ENCODE data around the gene SPG11. TPM values are rescaled to one million over a fixed set of nuclear protein-coding genes. Genes with fewer than 3 reads are reported as not detected.

The SPG11 gene
- total and polyA plus RNA-seq, 9 of the 15 experiments (the other 6 are each of a cell fraction or from before 2014, with no cell fraction given) = 23.3 to 71.2 (median 45.6) TPM

DNA sequence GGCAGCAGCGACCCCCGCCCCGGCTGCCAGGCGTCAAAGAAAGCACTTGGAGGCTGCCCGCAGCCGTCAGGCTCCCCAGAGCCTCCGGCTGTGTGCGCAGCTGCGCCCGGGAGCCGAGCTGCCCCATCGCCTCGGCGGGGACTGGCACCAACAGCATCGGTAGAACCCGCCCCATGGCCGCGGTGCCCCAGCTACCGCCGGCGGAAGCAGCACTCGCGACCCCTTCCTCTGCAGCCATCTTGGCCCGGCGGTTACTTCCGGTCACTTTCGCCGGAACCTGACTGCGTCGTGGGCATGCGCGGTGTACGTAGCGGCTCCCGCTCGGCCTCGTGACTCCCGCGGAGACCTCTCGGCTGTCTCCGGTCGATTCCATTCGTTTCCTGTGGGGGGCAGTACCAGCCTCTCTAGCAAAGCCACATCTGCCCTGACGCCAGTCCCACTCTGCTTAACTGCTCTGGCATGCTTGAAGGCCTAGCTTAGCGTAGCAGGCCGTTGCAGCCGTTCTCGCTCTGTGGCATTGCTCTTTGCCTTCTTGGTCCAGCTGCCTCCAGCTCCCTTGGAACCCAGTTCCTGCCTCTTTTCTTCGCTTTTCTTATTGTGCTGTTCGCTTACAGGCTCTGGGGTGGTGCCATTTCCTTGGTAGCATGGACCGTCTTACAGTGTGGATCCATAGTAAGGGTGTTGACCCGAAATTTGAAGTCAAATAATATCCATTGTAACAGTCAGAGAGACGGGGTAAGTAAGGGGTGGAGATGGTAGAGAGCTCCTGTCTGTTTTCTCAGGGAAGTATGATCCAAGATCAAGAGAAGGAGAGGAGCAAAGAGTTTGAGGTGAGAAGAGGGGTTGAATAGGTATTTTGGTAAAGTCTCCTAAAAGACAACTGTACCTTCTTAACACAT, at the start of gene SPG11 (continued):
- TF ChIP-seq HMGN3 (IDR thresholded peaks at IDR 0.05; ENCODE audit: borderline replicate concordance, extremely low read depth, insufficient read length, low read depth, low read length) = peak; percentile 85
- TF ChIP-seq MECOM (CRISPR knock-in tag; IDR thresholded peaks at IDR 0.05) = peak; percentile 76
- TF ChIP-seq ESRRA (IDR thresholded peaks at IDR 0.05; ENCODE audit: borderline replicate concordance, low read depth) = peak; percentile 50
- TF ChIP-seq POU5F1 (IDR thresholded peaks at IDR 0.05; ENCODE audit: borderline replicate concordance, low read depth, low read length, partially characterized antibody) = no peak
- TF ChIP-seq DPF2 (IDR thresholded peaks at IDR 0.05) = no peak
- TF ChIP-seq, protein P1, sequence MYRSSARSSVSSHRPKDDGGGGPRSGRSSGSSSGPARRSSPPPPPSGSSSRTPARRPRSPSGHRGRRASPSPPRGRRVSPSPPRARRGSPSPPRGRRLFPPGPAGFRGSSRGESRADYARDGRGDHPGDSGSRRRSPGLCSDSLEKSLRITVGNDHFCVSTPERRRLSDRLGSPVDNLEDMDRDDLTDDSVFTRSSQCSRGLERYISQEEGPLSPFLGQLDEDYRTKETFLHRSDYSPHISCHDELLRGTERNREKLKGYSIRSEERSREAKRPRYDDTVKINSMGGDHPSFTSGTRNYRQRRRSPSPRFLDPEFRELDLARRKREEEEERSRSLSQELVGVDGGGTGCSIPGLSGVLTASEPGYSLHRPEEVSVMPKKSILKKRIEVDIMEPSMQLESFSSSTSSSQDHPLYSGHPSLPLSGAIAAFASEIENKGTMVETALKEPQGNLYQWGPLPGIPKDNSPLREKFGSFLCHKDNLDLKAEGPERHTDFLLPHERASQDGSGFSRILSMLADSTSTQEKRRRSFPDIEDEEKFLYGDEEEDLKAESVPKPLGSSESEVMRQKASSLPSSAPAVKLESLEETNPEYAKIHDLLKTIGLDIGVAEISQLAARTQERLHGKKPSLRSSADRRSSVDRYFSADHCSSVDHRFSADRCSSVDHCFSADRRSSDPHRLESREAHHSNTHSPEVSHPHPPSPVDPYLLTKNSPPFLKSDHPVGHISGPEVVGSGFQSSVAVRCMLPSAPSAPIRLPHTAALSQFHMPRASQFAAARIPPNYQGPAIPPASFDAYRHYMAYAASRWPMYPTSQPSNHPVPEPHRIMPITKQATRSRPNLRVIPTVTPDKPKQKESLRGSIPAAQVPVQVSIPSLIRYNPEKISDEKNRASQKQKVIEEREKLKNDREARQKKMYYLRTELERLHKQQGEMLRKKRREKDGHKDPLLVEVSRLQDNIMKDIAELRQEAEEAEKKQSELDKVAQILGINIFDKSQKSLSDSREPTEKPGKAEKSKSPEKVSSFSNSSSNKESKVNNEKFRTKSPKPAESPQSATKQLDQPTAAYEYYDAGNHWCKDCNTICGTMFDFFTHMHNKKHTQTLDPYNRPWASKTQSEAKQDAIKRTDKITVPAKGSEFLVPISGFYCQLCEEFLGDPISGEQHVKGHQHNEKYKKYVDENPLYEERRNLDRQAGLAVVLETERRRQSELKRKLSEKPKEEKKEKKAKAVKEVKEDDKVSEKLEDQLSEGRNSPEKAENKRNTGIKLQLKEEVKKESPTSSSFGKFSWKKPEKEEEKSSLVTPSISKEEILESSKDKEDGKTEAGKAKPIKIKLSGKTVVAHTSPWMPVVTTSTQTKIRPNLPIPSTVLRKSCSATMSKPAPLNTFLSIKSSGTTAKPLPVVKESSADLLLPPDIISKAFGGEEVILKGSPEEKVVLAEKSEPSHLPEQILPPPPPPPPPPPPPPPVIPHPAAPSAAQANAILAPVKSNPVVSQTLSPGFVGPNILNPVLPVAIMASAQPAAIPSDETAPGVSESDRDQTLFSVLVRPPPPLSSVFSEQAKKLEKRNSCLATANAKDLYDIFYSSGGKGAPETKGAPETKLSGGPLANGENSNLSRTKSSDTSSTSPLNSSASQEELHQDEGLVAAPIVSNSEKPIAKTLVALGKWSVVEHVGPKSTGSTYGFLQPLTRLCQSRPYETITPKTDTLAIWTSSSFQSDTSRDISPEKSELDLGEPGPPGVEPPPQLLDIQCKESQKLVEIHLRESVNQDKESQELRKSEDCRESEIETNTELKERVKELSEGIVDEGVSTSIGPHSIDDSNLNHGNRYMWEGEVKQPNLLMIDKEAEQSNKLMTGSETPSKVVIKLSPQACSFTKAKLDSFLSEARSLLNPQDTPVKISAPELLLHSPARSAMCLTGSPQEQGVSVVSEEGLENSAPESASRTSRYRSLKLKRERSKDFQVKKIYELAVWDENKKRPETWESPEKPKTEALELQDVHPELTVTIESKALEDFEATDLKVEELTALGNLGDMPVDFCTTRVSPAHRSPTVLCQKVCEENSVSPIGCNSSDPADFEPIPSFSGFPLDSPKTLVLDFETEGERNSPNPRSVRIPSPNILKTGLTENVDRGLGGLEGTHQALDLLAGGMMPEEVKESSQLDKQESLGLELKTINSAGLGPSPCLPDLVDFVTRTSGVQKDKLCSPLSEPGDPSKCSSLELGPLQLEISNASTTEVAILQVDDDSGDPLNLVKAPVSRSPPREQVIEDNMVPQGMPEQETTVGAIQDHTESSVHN (IDR thresholded peaks at IDR 0.05; ENCODE audit: borderline replicate concordance in 1 of 2, low read depth in 1 of 2) = no peak
- peak; percentile 87 for TF ChIP-seq EP400 (IDR thresholded peaks at IDR 0.05)
- TF ChIP-seq, protein P2, sequence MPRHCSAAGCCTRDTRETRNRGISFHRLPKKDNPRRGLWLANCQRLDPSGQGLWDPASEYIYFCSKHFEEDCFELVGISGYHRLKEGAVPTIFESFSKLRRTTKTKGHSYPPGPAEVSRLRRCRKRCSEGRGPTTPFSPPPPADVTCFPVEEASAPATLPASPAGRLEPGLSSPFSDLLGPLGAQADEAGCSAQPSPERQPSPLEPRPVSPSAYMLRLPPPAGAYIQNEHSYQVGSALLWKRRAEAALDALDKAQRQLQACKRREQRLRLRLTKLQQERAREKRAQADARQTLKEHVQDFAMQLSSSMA (CRISPR knock-in tag; IDR thresholded peaks at IDR 0.05) = no peak
- peak; percentile 49 for TF ChIP-seq SMAD1 (IDR thresholded peaks at IDR 0.05; ENCODE audit: low read depth, low read length, partially characterized antibody)
- TF ChIP-seq, protein P3, sequence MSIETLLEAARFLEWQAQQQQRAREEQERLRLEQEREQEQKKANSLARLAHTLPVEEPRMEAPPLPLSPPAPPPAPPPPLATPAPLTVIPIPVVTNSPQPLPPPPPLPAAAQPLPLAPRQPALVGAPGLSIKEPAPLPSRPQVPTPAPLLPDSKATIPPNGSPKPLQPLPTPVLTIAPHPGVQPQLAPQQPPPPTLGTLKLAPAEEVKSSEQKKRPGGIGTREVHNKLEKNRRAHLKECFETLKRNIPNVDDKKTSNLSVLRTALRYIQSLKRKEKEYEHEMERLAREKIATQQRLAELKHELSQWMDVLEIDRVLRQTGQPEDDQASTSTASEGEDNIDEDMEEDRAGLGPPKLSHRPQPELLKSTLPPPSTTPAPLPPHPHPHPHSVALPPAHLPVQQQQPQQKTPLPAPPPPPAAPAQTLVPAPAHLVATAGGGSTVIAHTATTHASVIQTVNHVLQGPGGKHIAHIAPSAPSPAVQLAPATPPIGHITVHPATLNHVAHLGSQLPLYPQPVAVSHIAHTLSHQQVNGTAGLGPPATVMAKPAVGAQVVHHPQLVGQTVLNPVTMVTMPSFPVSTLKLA (conservative IDR thresholded peaks at IDR 0.05) = peak; percentile 45 to 70
- no peak for TF ChIP-seq ZBTB8A (IDR thresholded peaks at IDR 0.05; ENCODE audit: partially characterized antibody)
- TF ChIP-seq NR4A1 (CRISPR knock-in tag; IDR thresholded peaks at IDR 0.05) = peak; percentile 93
- TF ChIP-seq NR4A1 (tag; IDR thresholded peaks at IDR 0.05) = peak; percentile 89

Measured in K562 (cell line).